NCI-H128 (cell line): ENCODE data around the gene PUS3.

ENCODE experiments used
- DNase-seq: peaks from one replicate; lab custom pipeline; 2025; ENCODE audit not compliant: unreplicated experiment; lab: John Stamatoyannopoulos, UW

The PUS3 gene

GRCh38 chr11:125941619-125942611 is 38.9 kb upstream of the PUS3 start:
- DNase-seq = peak; percentile 53

- no peak for DNase-seq
Measured at GRCh38 chr11:125941267-125941618, 38.2 kb upstream of the PUS3 start.

- no peak for DNase-seq
Measured at GRCh38 chr11:125940145-125940544, 37.1 kb upstream of the PUS3 start.

GRCh38 chr11:125939081-125939521 is 36.1 kb upstream of the PUS3 start:
- DNase-seq = no peak

- no peak for DNase-seq
Measured at GRCh38 chr11:125938418-125938817, 35.4 kb upstream of the PUS3 start.

- no peak for DNase-seq
Measured at GRCh38 chr11:125935618-125936199, 32.7 kb upstream of the PUS3 start.

GRCh38 chr11:125935056-125935455 is 32.0 kb upstream of the PUS3 start:
- no peak for DNase-seq

GRCh38 chr11:125934473-125934872 is 31.5 kb upstream of the PUS3 start:
- DNase-seq = no peak

- no peak for DNase-seq
Measured at GRCh38 chr11:125933030-125933813, 30.2 kb upstream of the PUS3 start.

GRCh38 chr11:125932301-125932700 is 29.3 kb upstream of the PUS3 start:
- DNase-seq = no peak

- no peak for DNase-seq
Measured at GRCh38 chr11:125931668-125932067, 28.7 kb upstream of the PUS3 start.

GRCh38 chr11:125931116-125931515 is 28.1 kb upstream of the PUS3 start:
- DNase-seq = no peak

- DNase-seq = no peak
Measured at GRCh38 chr11:125930076-125930450, 27.1 kb upstream of the PUS3 start.

- DNase-seq = no peak
Measured at GRCh38 chr11:125929445-125930075, 26.6 kb upstream of the PUS3 start.

- DNase-seq = no peak
Measured at GRCh38 chr11:125926682-125927081, 23.7 kb upstream of the PUS3 start.

- no peak for DNase-seq
Measured at GRCh38 chr11:125925804-125926203, 22.8 kb upstream of the PUS3 start.

GRCh38 chr11:125925247-125925740 is 22.3 kb upstream of the PUS3 start:
- DNase-seq = no peak

GRCh38 chr11:125924384-125925007 is 21.5 kb upstream of the PUS3 start:
- DNase-seq = no peak

GRCh38 chr11:125923633-125924032 is 20.6 kb upstream of the PUS3 start:
- DNase-seq = no peak

GRCh38 chr11:125923012-125923579 is 20.1 kb upstream of the PUS3 start:
- DNase-seq = peak; percentile 51
